HCT116 (cell line): ENCODE data around the gene SDK1. TPM values are rescaled to one million over a fixed set of nuclear protein-coding genes. Genes with fewer than 3 reads are reported as not detected.

Source experiments
- ATAC-seq: fragments of 200-7000 bp; cut with Tn5 transposase; 2 replicates; pipeline ENCODE4 v1.9.1; 2020; ENCODE audit warnings: mild to moderate bottlenecking, moderate library complexity
- BruUV-seq: library from RNA; stranded (reverse); fragments of 400-500 nt; replicated peaks from 2 replicates; lab custom pipeline; 2021; lab: Mats Ljungman, UMichigan
- CTCF ChIA-PET: fragments of 300-600 bp; sonication (Branson Sonifier 250); formaldehyde crosslinking; loops from one replicate; lab custom pipeline; 2021; ENCODE audit warnings: antibody characterized with exemption; lab: Charles Lee
- POLR2A ChIA-PET: fragments of 300-600, 350-600 bp; sonication (Branson Sonifier 250); formaldehyde crosslinking; loops from one replicate; lab custom pipeline; 2021; ENCODE audit warnings: antibody characterized with exemption; lab: Charles Lee
- RAD21 ChIA-PET, 2 experiments: fragments of 300-600 bp; sonication (Branson Sonifier 250); formaldehyde crosslinking; loops; one replicate each; lab custom pipeline; 2023; ENCODE audit warnings: low total read pairs in 2 of 2; ENCODE audit not compliant: uncharacterized antibody in 2 of 2, unreplicated experiment in 2 of 2, low non-redundant PET in 1 of 2; lab: Charles Lee
- DNase-seq: peaks from one replicate; pipeline ENCODE4 v3.0.0-alpha.2; 2010; ENCODE audit warnings: low read depth, low spot score
- H2AFZ ChIP-seq: fragments of 200-600 bp; shearing (Covaris generic), sonication (generic); 2 replicates; pipeline ENCODE4 v1.6.1; 2017; ENCODE audit warnings: low read depth, mixed run types, mixed read lengths, antibody characterized with exemption, low read length; ENCODE audit not compliant: poor library complexity, severe bottlenecking
- H3K27ac ChIP-seq: 2 replicates; pipeline ENCODE4 v1.5.1; 2012; ENCODE audit warnings: low read depth, low read length
- H3K27me3 ChIP-seq: fragments of 200-600 bp; sonication (generic); 2 replicates; pipeline ENCODE4 v1.6.1; 2016; ENCODE audit warnings: mixed run types, low read length, mixed read lengths; ENCODE audit not compliant: insufficient read depth
- H3K36me3 ChIP-seq, 2 experiments: fragments of 200-500 bp in 1 of 2; fragments of 200-600 bp in 1 of 2; sonication (Bioruptor generic) in 1 of 2; sonication (generic) in 1 of 2; 2 replicates each; pipeline versions ENCODE4 v1.5.1 to v1.6.1; 2014 to 2016; ENCODE audit warnings: low read length in 2 of 2, inconsistent platforms in 1 of 2, mixed read lengths in 1 of 2, mixed run types in 1 of 2; ENCODE audit not compliant: insufficient read depth in 2 of 2, control insufficient read depth in 1 of 2
- H3K4me1 ChIP-seq, 2 experiments: fragments of 200-600 bp in 1 of 2; sonication (generic) in 1 of 2; 2 replicates each; pipeline versions ENCODE4 v1.5.1 to v1.6.1; 2012 to 2017; ENCODE audit warnings: low read length in 2 of 2, inconsistent platforms in 1 of 2, mild to moderate bottlenecking in 1 of 2, mixed read lengths in 1 of 2, mixed run types in 1 of 2, moderate library complexity in 1 of 2; ENCODE audit not compliant: insufficient read depth in 2 of 2, control insufficient read depth in 1 of 2
- H3K4me2 ChIP-seq: fragments of 200-600 bp; sonication (generic); 2 replicates; pipeline ENCODE4 v1.6.1; 2017; ENCODE audit warnings: mixed run types, low read length, mixed read lengths
- H3K4me3 ChIP-seq, 2 experiments: fragments of 200-600 bp in 1 of 2; sonication (generic) in 1 of 2; replicated peaks in 1 of 2; 2 replicates each; pipeline ENCODE4 v1.5.1; 2011 to 2016; ENCODE audit warnings: low read length in 2 of 2, control low read depth in 1 of 2, low read depth in 1 of 2, mild to moderate bottlenecking in 1 of 2, mixed read lengths in 1 of 2, mixed run types in 1 of 2
- H3K79me2 ChIP-seq: fragments of 200-600 bp; sonication (generic); 2 replicates; pipeline ENCODE4 v1.6.1; 2017; ENCODE audit warnings: mild to moderate bottlenecking, mixed run types, low read length, moderate library complexity, mixed read lengths; ENCODE audit not compliant: insufficient read depth
- H3K9ac ChIP-seq: fragments of 200-600 bp; sonication (generic); 2 replicates; pipeline ENCODE4 v1.6.1; 2016; ENCODE audit warnings: low read length, mixed read lengths
- H3K9me2 ChIP-seq: fragments of 200-600 bp; sonication (generic), shearing (Covaris generic); 2 replicates; pipeline ENCODE4 v1.6.1; 2017; ENCODE audit warnings: mixed run types, mild to moderate bottlenecking, moderate library complexity; ENCODE audit not compliant: insufficient read depth
- H3K9me3 ChIP-seq, 2 experiments: fragments of 200-500 bp in 1 of 2; fragments of 200-600 bp in 1 of 2; sonication (Bioruptor generic) in 1 of 2; sonication (generic) in 1 of 2; 2 replicates each; pipeline ENCODE4 v1.6.1; 2014 to 2017; ENCODE audit warnings: low read length in 2 of 2, mixed read lengths in 2 of 2, inconsistent platforms in 1 of 2, low read depth in 1 of 2, mild to moderate bottlenecking in 1 of 2, mixed run types in 1 of 2, moderate library complexity in 1 of 2; ENCODE audit not compliant: control insufficient read depth in 1 of 2, insufficient read depth in 1 of 2
- H4K20me1 ChIP-seq: fragments of 200-600 bp; sonication (generic), shearing (Covaris generic); 2 replicates; pipeline ENCODE4 v1.6.1; 2017; ENCODE audit warnings: mixed run types, mild to moderate bottlenecking, moderate library complexity; ENCODE audit not compliant: insufficient read depth
- CBX3 ChIP-seq: IDR thresholded peaks from 2 replicates; pipeline ENCODE4 v1.6.1; 2012; ENCODE audit warnings: low read depth
- FOSL1 ChIP-seq: IDR thresholded peaks from 2 replicates; pipeline ENCODE4 v1.6.1; 2012; ENCODE audit warnings: low read depth
- POLR2AphosphoS5 ChIP-seq: IDR thresholded peaks from 2 replicates; pipeline ENCODE4 v1.6.1; 2011; ENCODE audit warnings: mild to moderate bottlenecking, low read depth, low read length, moderate library complexity
- SIN3A ChIP-seq: IDR thresholded peaks from 2 replicates; pipeline ENCODE4 v1.6.1; 2012; ENCODE audit warnings: low read depth
- TCF7L2 ChIP-seq: IDR thresholded peaks from 2 replicates; pipeline ENCODE4 v1.7.0; 2011; ENCODE audit warnings: borderline replicate concordance, inconsistent platforms; ENCODE audit not compliant: insufficient read depth, insufficient read length; ENCODE audit errors: extremely low read depth
- intact Hi-C: fragments of 100-400 bp; cut with micrococcal nuclease; formaldehyde crosslinking; loops from 2 replicates; pipeline ENCODE4 v1.10.0; 2022
- total RNA-seq: library from RNA; stranded (reverse); gene quantifications from one replicate; pipeline ENCODE4 v1.2.1, GENCODE V29; 2021; ENCODE audit not compliant: unreplicated experiment
- TF ChIP-seq, protein P1 (sequence below), 3 experiments: fragments of 200-600 bp in 1 of 3; sonication (generic) in 1 of 3; IDR thresholded peaks in 2 of 3; conservative IDR thresholded peaks in 1 of 3; 2 replicates each; pipeline ENCODE4 v1.5.1; 2012 to 2017; ENCODE audit warnings: low read depth in 2 of 3, low read length in 2 of 3, antibody characterized with exemption in 1 of 3, borderline replicate concordance in 1 of 3, control low read depth in 1 of 3, mild to moderate bottlenecking in 1 of 3, mixed read lengths in 1 of 3, mixed run types in 1 of 3, moderate library complexity in 1 of 3; ENCODE audit not compliant: insufficient read depth in 1 of 3
- TF ChIP-seq, protein P2 (sequence below): IDR thresholded peaks from 2 replicates; pipeline ENCODE4 v1.6.1; 2011; ENCODE audit warnings: mild to moderate bottlenecking, low read length, moderate library complexity; ENCODE audit not compliant: insufficient replicate concordance; ENCODE audit errors: extremely low read depth

The SDK1 gene
- total RNA-seq, 1 experiment from 2014 or later: 0.05 TPM

DNA sequence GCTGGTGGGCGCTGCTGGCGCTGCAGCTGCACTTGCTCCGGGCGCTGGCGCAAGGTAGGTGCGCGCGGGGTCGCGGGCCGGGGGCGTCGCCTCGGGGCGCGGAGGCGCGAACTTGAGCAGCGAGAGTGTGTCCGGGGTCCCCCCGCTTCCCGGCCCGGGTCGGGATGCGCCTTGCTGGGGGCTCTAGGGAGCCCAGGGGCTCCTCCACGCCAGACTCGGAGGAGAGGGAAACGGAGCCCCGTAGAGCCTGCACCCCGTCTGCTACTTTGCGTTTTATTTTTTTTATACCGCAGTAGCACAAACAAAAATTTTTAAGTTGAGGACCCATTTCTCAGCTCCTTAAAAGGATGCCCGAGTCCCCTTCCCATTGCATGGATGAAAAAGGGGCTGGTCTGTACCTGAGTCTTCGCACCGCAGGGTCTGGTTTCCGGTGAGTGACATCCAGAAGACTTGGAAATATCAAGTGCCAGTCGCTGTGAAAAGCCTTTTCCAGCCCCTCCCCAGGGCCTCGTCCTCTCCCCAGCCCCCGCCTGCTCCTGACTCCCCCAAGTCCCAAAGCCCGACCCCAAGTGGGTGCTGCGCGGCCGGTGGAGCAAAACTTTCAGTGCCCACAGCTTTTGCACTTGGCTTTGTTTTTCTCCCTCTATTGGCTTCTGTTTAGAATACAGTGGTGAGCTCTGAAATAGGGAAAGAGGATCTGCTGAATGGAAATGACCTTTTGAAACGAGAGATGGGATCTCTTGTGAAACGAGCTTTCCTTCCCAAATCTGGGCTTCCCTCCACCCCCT, 973 bp downstream of the SDK1 start:
- DNase-seq (no peak), ATAC-seq (no peak)
- Histone ChIP-seq H3K79me2 (no peaks in the 10 kb centered on the region), H3K4me3 (no peak overlapping the region), H2AFZ (no peak overlapping the region), H3K4me2 (no peak overlapping the region), H3K9me2 (no peaks in the 10 kb centered on the region), H3K4me1 (peaks cover 0 to 2% of the 10 kb centered on the region in 2 experiments; a peak in 1 of 4 replicates), H3K27ac (no peak overlapping the region), H3K27me3 (peaks cover 48% of the 10 kb centered on the region), H3K9me3 (no peaks in the 10 kb centered on the region), H3K9ac (no peak overlapping the region), H3K36me3 (no peaks in the 10 kb centered on the region), H4K20me1 (no peaks in the 10 kb centered on the region)
- ChIA-PET RAD21 (no interaction called here), POLR2A (no interaction called here), CTCF (no interaction called here)
- TF ChIP-seq CBX3 (no peak), POLR2AphosphoS5 (no peak), FOSL1 (no peak), TCF7L2 (no peak), SIN3A (no peak)
- TF ChIP-seq, protein P1, sequence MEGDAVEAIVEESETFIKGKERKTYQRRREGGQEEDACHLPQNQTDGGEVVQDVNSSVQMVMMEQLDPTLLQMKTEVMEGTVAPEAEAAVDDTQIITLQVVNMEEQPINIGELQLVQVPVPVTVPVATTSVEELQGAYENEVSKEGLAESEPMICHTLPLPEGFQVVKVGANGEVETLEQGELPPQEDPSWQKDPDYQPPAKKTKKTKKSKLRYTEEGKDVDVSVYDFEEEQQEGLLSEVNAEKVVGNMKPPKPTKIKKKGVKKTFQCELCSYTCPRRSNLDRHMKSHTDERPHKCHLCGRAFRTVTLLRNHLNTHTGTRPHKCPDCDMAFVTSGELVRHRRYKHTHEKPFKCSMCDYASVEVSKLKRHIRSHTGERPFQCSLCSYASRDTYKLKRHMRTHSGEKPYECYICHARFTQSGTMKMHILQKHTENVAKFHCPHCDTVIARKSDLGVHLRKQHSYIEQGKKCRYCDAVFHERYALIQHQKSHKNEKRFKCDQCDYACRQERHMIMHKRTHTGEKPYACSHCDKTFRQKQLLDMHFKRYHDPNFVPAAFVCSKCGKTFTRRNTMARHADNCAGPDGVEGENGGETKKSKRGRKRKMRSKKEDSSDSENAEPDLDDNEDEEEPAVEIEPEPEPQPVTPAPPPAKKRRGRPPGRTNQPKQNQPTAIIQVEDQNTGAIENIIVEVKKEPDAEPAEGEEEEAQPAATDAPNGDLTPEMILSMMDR (IDR thresholded peaks at IDR 0.05 in 2 of 3, conservative IDR thresholded peaks at IDR 0.05 in 1 of 3; ENCODE audit: borderline replicate concordance in 1 of 3, insufficient read depth in 1 of 3, low read depth in 2 of 3, low read length in 2 of 3): 0 out of 6 replicates have a peak, but pooled peaks of 1 of the 3 experiments have one; percentile 1
- TF ChIP-seq, protein P2, sequence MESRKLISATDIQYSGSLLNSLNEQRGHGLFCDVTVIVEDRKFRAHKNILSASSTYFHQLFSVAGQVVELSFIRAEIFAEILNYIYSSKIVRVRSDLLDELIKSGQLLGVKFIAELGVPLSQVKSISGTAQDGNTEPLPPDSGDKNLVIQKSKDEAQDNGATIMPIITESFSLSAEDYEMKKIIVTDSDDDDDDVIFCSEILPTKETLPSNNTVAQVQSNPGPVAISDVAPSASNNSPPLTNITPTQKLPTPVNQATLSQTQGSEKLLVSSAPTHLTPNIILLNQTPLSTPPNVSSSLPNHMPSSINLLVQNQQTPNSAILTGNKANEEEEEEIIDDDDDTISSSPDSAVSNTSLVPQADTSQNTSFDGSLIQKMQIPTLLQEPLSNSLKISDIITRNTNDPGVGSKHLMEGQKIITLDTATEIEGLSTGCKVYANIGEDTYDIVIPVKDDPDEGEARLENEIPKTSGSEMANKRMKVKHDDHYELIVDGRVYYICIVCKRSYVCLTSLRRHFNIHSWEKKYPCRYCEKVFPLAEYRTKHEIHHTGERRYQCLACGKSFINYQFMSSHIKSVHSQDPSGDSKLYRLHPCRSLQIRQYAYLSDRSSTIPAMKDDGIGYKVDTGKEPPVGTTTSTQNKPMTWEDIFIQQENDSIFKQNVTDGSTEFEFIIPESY: no peak
- intact Hi-C loops: loop anchor here (5.0 to 10.0 kb wide), 3 partner anchors 373 to 1333 kb away; no protein-coding TSS in a partner anchor
- no TSS peak for BruUV-seq
